Trophoblast cell (in vitro differentiated cells and primary cell): ENCODE data around the gene RB1.

Experiments
- DNase-seq, 2 donors: peaks; one replicate each; pipeline ENCODE4 v3.0.0-alpha.2; 2016
- H2AFZ ChIP-seq: 2 replicates; pipeline ENCODE4 v1.6.1; 2013; ENCODE audit warnings: low read length, moderate library complexity, mild to moderate bottlenecking; ENCODE audit not compliant: insufficient read depth, poor library complexity
- H2AK5ac ChIP-seq: 2 replicates; pipeline ENCODE4 v1.6.1; 2013; ENCODE audit warnings: mild to moderate bottlenecking, low read length
- H2BK120ac ChIP-seq: 2 replicates; pipeline ENCODE4 v1.6.1; 2013; ENCODE audit warnings: low read length, mild to moderate bottlenecking, moderate library complexity; ENCODE audit not compliant: insufficient read depth, poor library complexity
- H2BK12ac ChIP-seq: 2 replicates; pipeline ENCODE4 v1.6.1; 2013; ENCODE audit warnings: mild to moderate bottlenecking, low read length, moderate library complexity
- H2BK5ac ChIP-seq: 2 replicates; pipeline ENCODE4 v1.6.1; 2013; ENCODE audit warnings: low read length, low read depth, moderate library complexity, mild to moderate bottlenecking; ENCODE audit not compliant: poor library complexity
- H3K14ac ChIP-seq: 2 replicates; pipeline ENCODE4 v1.6.1; 2013; ENCODE audit warnings: mild to moderate bottlenecking, low read length
- H3K18ac ChIP-seq: 2 replicates; pipeline ENCODE4 v1.6.1; 2013; ENCODE audit warnings: mild to moderate bottlenecking, low read length
- H3K23ac ChIP-seq: 2 replicates; pipeline ENCODE4 v1.6.1; 2013; ENCODE audit warnings: low read length
- H3K27ac ChIP-seq: 2 replicates; pipeline ENCODE4 v1.5.1; 2013; ENCODE audit warnings: low read depth, mild to moderate bottlenecking, inconsistent platforms, low read length, moderate library complexity
- H3K27me3 ChIP-seq: 2 replicates; pipeline ENCODE4 v1.6.1; 2013; ENCODE audit warnings: inconsistent platforms, mild to moderate bottlenecking, low read length, moderate library complexity; ENCODE audit not compliant: insufficient read depth
- H3K36me3 ChIP-seq, 2 experiments: 1 replicate in 1 of 2; 2 replicates in 1 of 2; pipeline ENCODE4 v1.6.1; 2013; ENCODE audit warnings: low read length in 2 of 2, mild to moderate bottlenecking in 2 of 2, moderate library complexity in 1 of 2; ENCODE audit not compliant: insufficient read depth in 2 of 2, control insufficient read depth in 1 of 2
- H3K4ac ChIP-seq: 2 replicates; pipeline ENCODE4 v1.6.1; 2013; ENCODE audit warnings: low read depth, mild to moderate bottlenecking, low read length, moderate library complexity
- H3K4me1 ChIP-seq, 2 experiments: 1 replicate in 1 of 2; 2 replicates in 1 of 2; pipeline ENCODE4 v1.6.1; 2013; ENCODE audit warnings: low read length in 2 of 2, mild to moderate bottlenecking in 2 of 2, moderate library complexity in 1 of 2; ENCODE audit not compliant: insufficient read depth in 2 of 2, control insufficient read depth in 1 of 2
- H3K4me2 ChIP-seq: 2 replicates; pipeline ENCODE4 v1.6.1; 2013; ENCODE audit warnings: inconsistent platforms, mild to moderate bottlenecking, low read length, moderate library complexity
- H3K4me3 ChIP-seq: 2 replicates; pipeline ENCODE4 v1.5.1; 2013; ENCODE audit warnings: mild to moderate bottlenecking, low read depth, low read length, inconsistent platforms
- H3K79me1 ChIP-seq: one replicate; pipeline ENCODE4 v1.6.1; 2013; ENCODE audit warnings: low read length
- H3K79me2 ChIP-seq: 2 replicates; pipeline ENCODE4 v1.6.1; 2013; ENCODE audit warnings: low read length, mild to moderate bottlenecking; ENCODE audit not compliant: control insufficient read depth, insufficient read depth, poor library complexity
- H3K9ac ChIP-seq: 2 replicates; pipeline ENCODE4 v1.6.1; 2013; ENCODE audit warnings: mild to moderate bottlenecking, low read length
- H3K9me3 ChIP-seq: 2 replicates; pipeline ENCODE4 v1.6.1; 2013; ENCODE audit warnings: low read depth, mild to moderate bottlenecking, control low read depth, inconsistent platforms, low read length; ENCODE audit not compliant: insufficient read depth
- H4K12ac ChIP-seq: 2 replicates; pipeline ENCODE4 v1.6.1; 2013; ENCODE audit warnings: low read depth, mild to moderate bottlenecking, low read length, moderate library complexity
- H4K8ac ChIP-seq: 2 replicates; pipeline ENCODE4 v1.6.1; 2013; ENCODE audit warnings: low read depth, mild to moderate bottlenecking, low read length, moderate library complexity
- H4K91ac ChIP-seq: one replicate; pipeline ENCODE4 v1.6.1; 2013; ENCODE audit warnings: low read depth, mild to moderate bottlenecking, low read length, moderate library complexity
- WGBS: extraction: QIAGEN DNeasy Blood & Tissue Kit; methylation state at CpG from one replicate; pipeline ENCODE4 v1.1.7; 2013; ENCODE audit warnings: missing lambda C conversion rate; ENCODE audit not compliant: insufficient read length, insufficient coverage; ENCODE audit errors: extremely low coverage; 5-methylcytosine and 5-hydroxymethylcytosine counted together

Gene RB1

GRCh38 chr13:48281556-48281955 is 22.0 kb upstream of the RB1 start:
- H3K79me2 ChIP-seq = no peaks in the 10 kb centered on the region
- H3K27me3 ChIP-seq = no peaks in the 10 kb centered on the region
- H3K79me1 ChIP-seq = no peaks in the 10 kb centered on the region
- no peak overlapping the region for H2BK12ac ChIP-seq
- H3K27ac ChIP-seq = no peak overlapping the region
- no peak overlapping the region for H3K9ac ChIP-seq
- no peak overlapping the region for H2BK120ac ChIP-seq
- H4K12ac ChIP-seq = no peak overlapping the region
- no peak overlapping the region for H3K23ac ChIP-seq
- no peak for DNase-seq
- no peaks in the 10 kb centered on the region for H3K36me3 ChIP-seq
- H3K4me1 ChIP-seq = no peaks in the 10 kb centered on the region
- H3K4me3 ChIP-seq = no peak overlapping the region
- no peak overlapping the region for H2AK5ac ChIP-seq
- no CpG with 5 or more reads among the region's 1 CpG for WGBS
- H2AFZ ChIP-seq = no peak overlapping the region
- H3K4me2 ChIP-seq = no peak overlapping the region
- H3K14ac ChIP-seq = no peak overlapping the region
- H2BK5ac ChIP-seq = no peak overlapping the region
- H4K91ac ChIP-seq = no peak overlapping the region
- H3K18ac ChIP-seq = no peak overlapping the region
- H4K8ac ChIP-seq = no peak overlapping the region
- H3K4ac ChIP-seq = no peak overlapping the region
- no peaks in the 10 kb centered on the region for H3K9me3 ChIP-seq

- Histone ChIP-seq H2AK5ac (no peak overlapping the region), H4K12ac (no peak overlapping the region), H3K79me2 (no peaks in the 10 kb centered on the region), H3K27me3 (no peaks in the 10 kb centered on the region), H3K9me3 (no peaks in the 10 kb centered on the region), H3K18ac (no peak overlapping the region), H3K14ac (no peak overlapping the region), H4K8ac (no peak overlapping the region), H3K4me1 (no peaks in the 10 kb centered on the region), H3K36me3 (no peaks in the 10 kb centered on the region), H4K91ac (no peak overlapping the region), H3K9ac (peak overlapping the region; percentile 34), H2AFZ (no peak overlapping the region), H3K4me2 (no peak overlapping the region), H3K23ac (no peak overlapping the region), H3K4me3 (no peak overlapping the region), H3K79me1 (no peaks in the 10 kb centered on the region), H3K4ac (no peak overlapping the region), H3K27ac (no peak overlapping the region), H2BK12ac (no peak overlapping the region), H2BK120ac (no peak overlapping the region), H2BK5ac (no peak overlapping the region)
- no CpG with 5 or more reads among the region's 2 CpGs for WGBS
- no peak for DNase-seq
These were observed 11.8 kb upstream of the RB1 start for GRCh38 chr13:48291730-48292129.

GRCh38 chr13:48292650-48293049 is 10.9 kb upstream of the RB1 start:
- peak; percentile 51 to 86 for DNase-seq

GRCh38 chr13:48294653-48295052 is 8.9 kb upstream of the RB1 start:
- DNase-seq = no peak
- Histone ChIP-seq H3K4ac (no peak overlapping the region), H4K8ac (no peak overlapping the region), H3K79me2 (no peaks in the 10 kb centered on the region), H2BK5ac (no peak overlapping the region), H4K12ac (no peak overlapping the region), H3K18ac (no peak overlapping the region), H3K14ac (no peak overlapping the region), H3K9me3 (no peaks in the 10 kb centered on the region), H3K4me3 (no peak overlapping the region), H3K27ac (no peak overlapping the region), H3K23ac (no peak overlapping the region), H2AFZ (no peak overlapping the region), H2BK120ac (no peak overlapping the region), H2BK12ac (no peak overlapping the region), H3K4me2 (no peak overlapping the region), H3K79me1 (peaks cover 2% of the 10 kb centered on the region), H3K27me3 (no peaks in the 10 kb centered on the region), H2AK5ac (no peak overlapping the region), H4K91ac (no peak overlapping the region), H3K9ac (no peak overlapping the region), H3K36me3 (no peaks in the 10 kb centered on the region), H3K4me1 (peaks cover 0 to 4% of the 10 kb centered on the region in 2 experiments)
- WGBS = no CpG with 5 or more reads among the region's 2 CpGs

More at GRCh38 chr13:48292650-48293049, 10.9 kb upstream of the RB1 start:
- no peak overlapping the region for H2AK5ac ChIP-seq
- peaks cover under 1% of the 10 kb centered on the region for H3K79me1 ChIP-seq
- no peak overlapping the region for H3K14ac ChIP-seq
- H3K18ac ChIP-seq = no peak overlapping the region
- H3K79me2 ChIP-seq = no peaks in the 10 kb centered on the region
- H3K27me3 ChIP-seq = no peaks in the 10 kb centered on the region
- H3K27ac ChIP-seq = no peak overlapping the region
- no peak overlapping the region for H3K9ac ChIP-seq
- no peaks in the 10 kb centered on the region for H3K36me3 ChIP-seq
- H4K8ac ChIP-seq = no peak overlapping the region
- H3K4me1 ChIP-seq = peaks cover 0 to 3% of the 10 kb centered on the region in 2 experiments
- H2BK120ac ChIP-seq = no peak overlapping the region
- no peak overlapping the region for H2BK5ac ChIP-seq
- no peak overlapping the region for H2AFZ ChIP-seq
- H3K9me3 ChIP-seq = no peaks in the 10 kb centered on the region
- H4K12ac ChIP-seq = no peak overlapping the region
- H3K4me2 ChIP-seq = no peak overlapping the region
- H2BK12ac ChIP-seq = no peak overlapping the region
- no peak overlapping the region for H3K4ac ChIP-seq
- H3K23ac ChIP-seq = no peak overlapping the region
- H4K91ac ChIP-seq = no peak overlapping the region
- H3K4me3 ChIP-seq = no peak overlapping the region
- no CpG with 5 or more reads among the region's 4 CpGs for WGBS
